ENCODE results near the gene AGA.

AGA gene

DNA sequence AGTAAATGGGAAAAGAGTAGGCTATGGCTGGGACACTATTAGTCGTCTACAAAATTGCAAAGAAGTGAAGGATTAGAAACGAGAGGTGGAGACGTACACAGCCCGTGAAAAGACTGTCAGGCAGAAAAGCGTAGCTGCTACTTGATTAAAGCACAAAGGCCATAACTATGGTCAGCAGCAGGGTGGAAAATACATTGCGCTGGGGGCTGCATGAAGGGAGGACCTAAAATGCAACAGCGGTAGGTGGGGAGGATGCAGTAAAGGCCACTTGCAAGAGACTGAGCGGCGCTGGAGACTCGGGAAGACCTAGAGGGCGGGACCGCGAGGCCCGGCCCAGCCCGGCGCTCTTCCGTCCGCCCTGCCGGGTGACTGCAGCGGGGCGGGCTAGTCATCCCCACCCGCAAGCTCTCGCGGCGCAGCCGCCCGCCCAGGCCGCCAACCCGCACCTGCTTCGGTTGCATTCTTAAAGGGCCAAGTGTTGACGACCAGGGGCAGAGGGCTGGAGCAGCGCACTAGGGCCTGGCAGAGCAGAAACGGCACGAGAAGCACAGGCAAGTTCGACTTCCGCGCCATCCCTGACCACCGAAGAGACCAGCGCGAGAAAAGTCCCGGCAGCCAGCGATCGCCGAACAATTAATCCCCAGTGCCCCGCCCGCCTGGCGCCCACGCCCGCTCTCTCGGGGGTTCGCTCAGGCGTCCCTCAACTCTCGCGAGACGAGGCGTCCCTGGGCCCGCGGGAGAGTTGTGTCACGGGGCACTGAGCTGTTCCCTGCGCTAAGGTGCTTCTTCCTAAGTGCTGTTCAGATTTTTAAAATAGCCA is at the start of gene AGA:
TSS of gene AGA (minus strand) at position 635 of the 820 bp plus-strand sequence. CDS start at position 573, 62 bp downstream.
- FAIRE-seq: peak; percentile 80

DNA sequence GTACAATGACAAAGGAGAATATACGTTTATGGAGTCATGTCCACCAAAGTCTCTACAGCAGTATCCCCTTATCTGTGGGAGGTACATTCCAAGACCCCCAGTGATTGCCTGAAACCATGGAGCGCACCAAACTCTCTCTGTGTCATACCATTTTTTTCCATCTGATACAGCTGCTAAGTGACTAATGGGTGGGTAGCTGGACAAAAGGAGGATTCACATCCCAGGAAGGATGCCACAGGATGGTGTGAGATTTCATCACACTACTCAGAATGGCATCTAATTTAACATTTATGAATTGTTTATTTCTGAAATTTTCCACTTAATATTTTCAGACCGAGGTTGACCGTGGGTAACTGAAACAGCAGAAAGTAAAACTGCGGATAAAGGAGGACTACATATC is 49.8 kb upstream of the AGA start:
- FAIRE-seq: no peak

DNA sequence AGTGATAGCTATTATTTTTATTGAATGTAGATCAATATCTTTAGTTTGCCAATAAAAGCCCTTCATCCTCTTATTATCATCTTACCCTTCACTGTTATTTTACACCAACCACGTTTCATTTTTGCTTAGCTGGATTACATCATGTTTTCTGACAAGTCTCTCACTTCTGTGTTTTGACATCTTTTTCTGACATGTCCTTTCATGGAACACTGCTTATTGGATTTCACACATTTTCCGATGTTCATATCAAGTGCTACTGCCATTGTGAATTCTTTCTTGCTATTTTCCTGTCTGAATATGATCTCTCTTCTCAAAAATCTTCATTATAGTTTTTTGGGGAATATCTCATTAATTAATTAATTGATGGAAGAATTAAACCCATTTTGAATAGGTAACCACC is 48.5 kb upstream of the AGA start:
- FAIRE-seq: no peak

DNA sequence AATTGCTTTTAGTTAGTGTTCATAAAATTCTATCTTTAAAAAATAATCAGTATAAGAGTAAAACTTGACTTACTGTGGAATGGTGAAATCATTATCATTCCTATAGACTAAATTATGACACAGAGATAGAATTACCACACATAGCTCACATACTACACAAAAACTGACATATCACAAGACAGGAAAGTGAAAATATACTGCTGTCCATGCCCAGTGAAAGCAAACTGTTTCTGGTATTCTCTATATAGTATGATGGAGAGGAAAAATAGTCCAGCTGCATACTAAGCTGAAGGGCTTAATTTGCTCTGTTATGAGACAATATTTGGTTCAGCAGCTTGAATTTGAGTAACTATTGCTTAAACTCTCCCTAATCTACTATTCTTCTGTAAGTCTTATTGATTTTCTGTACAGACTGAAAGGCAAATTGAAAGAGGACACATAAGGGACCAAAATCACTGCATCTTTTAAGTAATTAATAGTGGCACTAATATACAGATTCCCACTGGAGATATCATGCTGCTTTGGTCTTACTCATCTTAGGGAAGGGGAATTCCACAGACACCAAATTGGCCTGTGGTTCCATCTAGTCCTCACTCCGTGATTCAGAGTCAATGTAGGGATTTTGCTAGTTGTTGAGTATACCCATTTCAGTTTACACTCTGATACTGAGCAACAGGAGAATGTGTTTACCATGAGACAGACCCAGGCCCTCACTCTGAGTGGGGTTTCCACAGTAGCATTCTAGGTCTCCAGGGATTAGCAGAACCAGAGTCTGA is 47.4 kb upstream of the AGA start:
- no peak for FAIRE-seq

- FAIRE-seq: no peak
Observed at GRCh38 chr4:177487977-177488376, 45.7 kb upstream of the AGA start.

- no peak for FAIRE-seq
Observed at GRCh38 chr4:177485528-177485927, 43.3 kb upstream of the AGA start.

- no peak for FAIRE-seq
Observed at GRCh38 chr4:177484613-177485021, 42.4 kb upstream of the AGA start.

GRCh38 chr4:177483760-177484159 is 41.5 kb upstream of the AGA start:
- FAIRE-seq: no peak

- FAIRE-seq: no peak
Observed at GRCh38 chr4:177483271-177483670, 41.0 kb upstream of the AGA start.

DNA sequence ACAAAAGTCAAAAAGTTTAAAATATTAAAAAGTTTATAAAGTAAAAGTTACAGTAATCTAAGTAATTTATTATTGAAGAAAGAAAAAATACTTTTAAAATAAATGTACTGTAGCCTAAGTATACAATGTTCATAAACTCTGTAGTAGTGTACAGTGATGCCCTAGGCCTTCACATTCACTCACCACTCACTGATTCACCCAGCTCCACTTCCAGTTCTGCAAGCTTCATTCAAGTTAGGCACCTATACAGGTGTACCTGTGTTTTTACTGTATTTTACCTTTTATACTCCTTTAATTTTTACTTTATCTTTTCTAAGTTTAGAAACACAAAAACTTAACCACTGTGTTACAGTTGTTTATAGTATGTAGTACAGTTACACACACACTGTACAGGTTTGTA is 40.1 kb upstream of the AGA start:
- FAIRE-seq: no peak

DNA sequence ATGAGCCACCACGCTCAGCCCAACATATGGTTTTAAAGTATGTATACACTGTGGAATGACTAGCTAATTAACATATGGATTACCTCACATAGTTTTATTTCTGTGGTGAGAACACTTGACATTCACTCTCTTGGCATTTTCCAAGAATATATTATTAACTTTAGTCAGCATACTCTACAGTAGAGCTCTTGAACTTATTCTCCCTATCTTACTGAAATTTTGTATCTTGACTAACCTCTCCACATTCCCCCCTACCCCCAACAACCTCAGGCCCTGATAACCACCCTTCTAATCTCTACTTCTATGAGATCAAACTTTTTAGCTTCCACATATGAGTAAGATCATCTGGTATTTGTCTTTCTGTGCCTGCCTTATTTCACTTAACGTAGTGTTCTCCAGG is 38.6 kb upstream of the AGA start:
- no peak for FAIRE-seq

- FAIRE-seq: no peak
Observed at GRCh38 chr4:177479063-177479462, 36.8 kb upstream of the AGA start.

- no peak for FAIRE-seq
Observed at GRCh38 chr4:177478496-177478895, 36.3 kb upstream of the AGA start.

GRCh38 chr4:177473991-177474390 is 31.8 kb upstream of the AGA start:
- FAIRE-seq: no peak

DNA sequence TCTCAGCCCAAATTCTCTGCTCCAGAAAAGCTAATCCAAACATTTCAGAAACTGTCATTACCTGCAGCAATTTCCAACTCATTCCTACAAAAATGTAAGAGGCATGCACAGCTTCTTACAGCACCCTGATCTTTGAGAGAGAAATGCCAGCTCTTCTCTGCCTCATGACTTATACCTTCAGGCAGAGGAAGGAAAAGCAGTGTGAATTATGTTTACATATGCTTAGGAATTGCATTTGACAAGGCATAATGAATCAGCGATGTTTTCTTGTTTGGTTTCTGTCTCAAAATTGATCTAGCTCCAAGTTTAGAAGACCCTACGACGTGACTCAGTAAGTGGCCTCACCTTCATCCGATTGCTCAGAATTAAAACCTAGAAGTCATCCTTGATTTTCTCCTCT is 21.8 kb upstream of the AGA start:
- FAIRE-seq: no peak

DNA sequence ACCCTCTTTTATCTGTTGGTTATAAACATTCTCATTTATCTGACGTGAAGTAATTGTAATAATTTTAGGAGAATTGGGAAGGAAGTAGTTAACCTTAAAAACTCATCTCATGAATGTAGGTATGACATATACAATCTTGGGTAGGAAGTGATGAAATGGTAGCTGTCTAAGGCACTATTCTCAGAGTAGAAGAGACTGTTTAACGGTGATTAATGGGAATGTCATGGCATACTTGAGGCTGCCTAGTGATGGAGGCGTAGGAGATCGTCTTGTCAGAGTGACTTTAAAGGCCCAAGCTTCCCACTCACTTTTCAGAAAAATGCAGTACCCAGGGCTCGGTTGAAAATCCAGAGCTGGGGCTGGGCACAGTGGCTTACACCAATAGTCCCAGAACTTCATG is 19.4 kb upstream of the AGA start:
- FAIRE-seq: no peak

DNA sequence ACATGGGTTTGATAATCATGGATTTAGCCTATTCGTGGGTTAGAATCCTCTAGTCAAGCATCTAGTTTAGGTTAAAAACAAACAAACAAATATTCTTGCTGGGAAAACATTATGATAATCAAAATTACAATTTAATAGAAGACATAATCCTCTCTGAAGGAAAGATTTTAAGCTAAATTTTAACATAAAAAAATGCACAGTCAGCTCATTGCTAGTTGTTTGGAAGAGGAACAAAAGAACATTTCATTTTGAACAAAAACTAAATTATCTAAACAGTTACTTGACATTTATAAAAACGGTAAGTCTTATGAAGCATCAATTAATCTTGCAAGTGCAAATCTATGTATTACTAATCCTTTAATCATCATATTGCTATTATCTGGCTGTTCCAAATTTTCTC is 18.2 kb upstream of the AGA start:
- FAIRE-seq: no peak

DNA sequence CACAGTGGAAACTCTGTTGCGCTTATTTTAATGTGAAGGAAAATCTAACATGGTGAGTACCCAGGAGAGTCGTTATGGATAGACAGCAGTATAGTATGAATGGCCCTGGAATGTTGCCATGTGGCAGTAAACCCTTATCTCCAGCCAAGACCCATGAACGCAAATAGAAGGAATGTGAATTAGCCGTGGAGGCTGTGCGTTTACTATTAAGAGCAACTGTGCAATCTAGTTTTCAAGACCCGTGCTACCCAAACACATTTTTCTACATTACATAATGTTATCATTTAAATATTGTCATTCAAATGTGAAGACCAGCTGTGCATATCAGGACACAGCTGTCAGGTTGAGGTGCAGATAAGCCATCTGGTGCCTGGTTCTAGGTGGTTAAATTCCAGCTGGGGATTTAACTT is 13.3 kb upstream of the AGA start:
- no peak for FAIRE-seq

- no peak for FAIRE-seq
Observed at GRCh38 chr4:177453116-177453515, 10.9 kb upstream of the AGA start.

- FAIRE-seq: no peak
Observed at GRCh38 chr4:177451108-177451500, 8.9 kb upstream of the AGA start.

DNA sequence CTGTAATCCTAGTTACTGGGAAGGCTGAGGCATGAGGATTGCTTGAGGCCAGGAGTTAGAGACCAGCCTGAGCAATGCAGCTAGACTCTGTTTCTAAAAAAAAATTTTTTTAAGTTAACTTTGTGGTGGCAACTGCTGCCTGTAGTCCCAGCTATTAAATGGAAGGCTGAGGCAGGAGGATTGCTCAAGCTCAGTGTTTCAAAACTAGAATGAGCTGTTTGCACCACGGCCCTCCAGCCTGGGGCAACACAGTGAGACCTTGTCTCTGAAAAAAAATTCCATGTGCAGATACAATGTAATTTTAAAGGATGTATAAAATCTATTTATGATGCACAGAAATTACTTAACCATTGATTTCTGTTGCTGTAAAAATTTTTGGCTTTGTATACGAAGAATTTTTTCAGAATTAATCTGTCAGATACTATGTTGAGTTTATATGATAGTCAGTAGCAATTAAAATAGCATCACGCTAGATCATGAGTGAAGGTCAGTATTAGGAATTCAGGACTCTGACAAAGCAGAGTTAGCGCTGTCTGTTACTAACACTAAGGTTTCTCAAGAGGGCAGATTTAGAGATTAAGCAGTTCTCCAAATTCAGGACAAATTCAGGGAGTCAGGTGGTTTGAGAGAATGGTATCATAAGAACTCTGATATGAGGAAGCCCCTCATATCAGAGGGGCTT is 8.3 kb upstream of the AGA start:
- no peak for FAIRE-seq

DNA sequence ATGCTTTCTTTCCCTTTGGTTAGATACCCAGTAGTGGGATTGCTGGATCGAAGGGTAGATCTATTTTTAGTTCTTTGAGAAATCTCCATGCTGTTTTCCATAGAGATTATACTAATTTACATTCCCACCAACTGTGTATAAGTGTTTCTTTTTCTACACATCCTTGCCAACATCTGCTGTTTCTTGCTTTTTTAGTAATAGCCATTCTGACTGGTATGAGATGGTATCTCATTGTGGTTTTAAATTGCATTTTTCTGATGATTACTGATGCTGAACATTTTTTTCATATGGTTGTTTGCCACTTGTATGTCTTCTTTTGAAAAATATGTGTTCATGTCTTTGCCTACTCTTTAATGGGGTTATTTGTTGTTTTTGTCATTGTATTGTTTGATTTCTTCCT is 6.6 kb upstream of the AGA start:
- no peak for FAIRE-seq

GRCh38 chr4:177447417-177448004 is 5.3 kb upstream of the AGA start:
- no peak for FAIRE-seq

Data from G401.6 (cell line).